KMS-11 (cell line): Measurements from ENCODE around the gene PARD3B.

ENCODE experiments used
- H2AFZ ChIP-seq: fragments of 200-600 bp; sonication (generic); 2 replicates; pipeline ENCODE4 v1.6.1; 2016; ENCODE audit warnings: antibody characterized with exemption, mixed run types, low read depth
- H3K27ac ChIP-seq: fragments of 200-600 bp; sonication (generic); 2 replicates; pipeline ENCODE4 v1.6.1; 2016; ENCODE audit warnings: mild to moderate bottlenecking, mixed run types
- H3K27me3 ChIP-seq: fragments of 200-600 bp; sonication (generic); 2 replicates; pipeline ENCODE4 v1.6.1; 2017; ENCODE audit warnings: mild to moderate bottlenecking, low read depth, mixed run types, moderate library complexity; ENCODE audit not compliant: insufficient read depth
- H3K36me3 ChIP-seq: fragments of 200-600 bp; sonication (generic); 2 replicates; pipeline ENCODE4 v1.6.1; 2017; ENCODE audit warnings: mild to moderate bottlenecking, mixed run types; ENCODE audit not compliant: insufficient read depth
- H3K4me1 ChIP-seq: fragments of 200-600 bp; sonication (generic); 2 replicates; pipeline ENCODE4 v1.6.1; 2016; ENCODE audit warnings: mild to moderate bottlenecking, low read depth, mixed run types; ENCODE audit not compliant: poor library complexity, severe bottlenecking
- H3K4me2 ChIP-seq: fragments of 200-600 bp; sonication (generic); 2 replicates; pipeline ENCODE4 v1.7.0; 2016; ENCODE audit warnings: mild to moderate bottlenecking, mixed run types
- H3K4me3 ChIP-seq: fragments of 200-600 bp; sonication (generic); IDR thresholded peaks from 2 replicates; pipeline ENCODE4 v1.6.1; 2017; ENCODE audit warnings: low read depth, low read length, mixed read lengths; ENCODE audit not compliant: insufficient read depth
- H3K79me2 ChIP-seq: fragments of 200-600 bp; sonication (generic); 2 replicates; pipeline ENCODE4 v1.6.1; 2016; ENCODE audit warnings: low read depth, mixed run types; ENCODE audit not compliant: insufficient read depth
- H3K9ac ChIP-seq: fragments of 200-600 bp; sonication (generic); 2 replicates; pipeline ENCODE4 v1.6.1; 2016; ENCODE audit warnings: mild to moderate bottlenecking, mixed run types
- H4K20me1 ChIP-seq: fragments of 200-600 bp; sonication (generic); 2 replicates; pipeline ENCODE4 v1.6.1; 2016; ENCODE audit warnings: mild to moderate bottlenecking, mixed run types; ENCODE audit not compliant: insufficient read depth
- CTCF ChIP-seq: fragments of 200-600 bp; sonication (generic); conservative IDR thresholded peaks from 2 replicates; pipeline ENCODE4 v1.6.1; 2017; ENCODE audit warnings: low read depth, mild to moderate bottlenecking, antibody characterized with exemption, low read length, moderate library complexity, mixed read lengths

Gene PARD3B

DNA sequence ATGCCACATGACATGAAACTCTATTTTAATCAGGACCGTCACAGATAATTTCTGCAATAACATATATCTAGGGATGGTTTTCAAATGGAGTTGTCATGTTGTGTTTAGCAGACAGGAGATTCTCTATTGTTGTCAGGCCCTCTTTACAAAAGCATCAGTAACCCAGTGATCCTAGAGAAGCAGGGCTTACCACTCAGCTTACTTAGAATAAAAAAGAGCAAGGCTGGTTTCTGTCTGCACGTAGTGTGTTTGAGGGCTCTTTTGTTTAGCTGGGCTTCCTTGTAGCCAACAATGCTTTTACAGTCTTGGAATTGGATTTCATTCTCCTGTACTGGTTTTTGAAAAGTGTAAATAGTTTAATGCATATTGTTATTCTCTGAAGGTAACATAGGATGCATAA is 926.5 kb downstream of the PARD3B start:
- H3K4me2 ChIP-seq = no peak overlapping the region
- H2AFZ ChIP-seq = no peak overlapping the region
- no peaks in the 10 kb centered on the region for H3K4me1 ChIP-seq
- H4K20me1 ChIP-seq = no peaks in the 10 kb centered on the region
- no peaks in the 10 kb centered on the region for H3K36me3 ChIP-seq
- no peak overlapping the region for H3K9ac ChIP-seq
- H3K79me2 ChIP-seq = no peaks in the 10 kb centered on the region
- no peak for TF ChIP-seq CTCF
- no peaks in the 10 kb centered on the region for H3K27me3 ChIP-seq
- H3K27ac ChIP-seq = no peak overlapping the region
- no peak overlapping the region for H3K4me3 ChIP-seq

DNA sequence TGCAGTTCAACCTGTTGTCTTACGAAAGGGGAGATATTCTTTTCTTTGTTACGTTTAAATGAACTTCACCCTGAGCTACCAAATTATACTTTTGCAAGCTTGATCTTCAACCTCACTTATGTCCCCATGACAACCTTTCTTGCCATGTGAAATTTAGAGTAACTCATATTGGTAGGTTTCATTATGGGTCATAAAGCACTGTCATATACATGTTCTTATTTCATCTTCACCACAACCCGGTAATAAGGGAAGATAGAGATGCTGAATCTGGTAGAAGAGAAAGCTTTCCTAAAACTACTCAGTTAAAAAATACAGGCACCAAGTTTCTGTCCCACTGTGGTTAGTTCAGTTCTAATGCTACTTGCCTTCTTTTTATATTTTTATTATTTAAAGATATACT is 928.5 kb downstream of the PARD3B start:
- Histone ChIP-seq H3K4me1 (no peaks in the 10 kb centered on the region), H3K27me3 (no peaks in the 10 kb centered on the region), H4K20me1 (no peaks in the 10 kb centered on the region), H3K79me2 (no peaks in the 10 kb centered on the region), H3K9ac (no peak overlapping the region), H3K36me3 (no peaks in the 10 kb centered on the region), H3K4me2 (no peak overlapping the region), H3K4me3 (no peak overlapping the region), H2AFZ (no peak overlapping the region), H3K27ac (no peak overlapping the region)
- no peak for TF ChIP-seq CTCF

- Histone ChIP-seq H2AFZ (no peak overlapping the region), H3K4me1 (no peaks in the 10 kb centered on the region), H3K4me3 (no peak overlapping the region), H3K4me2 (no peak overlapping the region), H3K36me3 (no peaks in the 10 kb centered on the region), H3K79me2 (no peaks in the 10 kb centered on the region), H3K27me3 (no peaks in the 10 kb centered on the region), H3K27ac (no peak overlapping the region), H3K9ac (no peak overlapping the region), H4K20me1 (no peaks in the 10 kb centered on the region)
- TF ChIP-seq CTCF = no peak
Observed at GRCh38 chr2:205474741-205475415, 929.6 kb downstream of the PARD3B start.

- Histone ChIP-seq H4K20me1 (no peaks in the 10 kb centered on the region), H3K4me1 (no peaks in the 10 kb centered on the region), H3K27ac (no peak overlapping the region), H3K79me2 (no peaks in the 10 kb centered on the region), H2AFZ (no peak overlapping the region), H3K4me3 (no peak overlapping the region), H3K4me2 (no peak overlapping the region), H3K27me3 (no peaks in the 10 kb centered on the region), H3K9ac (no peak overlapping the region), H3K36me3 (no peaks in the 10 kb centered on the region)
- no peak for TF ChIP-seq CTCF
Observed at GRCh38 chr2:205475416-205475768, 930.1 kb downstream of the PARD3B start.
